ENCODE results near the gene NHERF2.

The NHERF2 gene

GRCh38 chr16:2064368-2064945 is 37.8 kb downstream of the NHERF2 start:
- H2AFZ ChIP-seq (ENCODE audit: low read depth, low read length, severe bottlenecking), result no peak overlapping the region
- H3K27me3 ChIP-seq (ENCODE audit: low read length), result no peaks in the 10 kb centered on the region
- H4K20me1 ChIP-seq (ENCODE audit: low read depth, low read length), result no peaks in the 10 kb centered on the region
- H3K36me3 ChIP-seq (ENCODE audit: low read length), result no peaks in the 10 kb centered on the region
- TF ChIP-seq CTCF (IDR thresholded peaks at IDR 0.05; ENCODE audit: insufficient read depth, low read length, poor library complexity, severe bottlenecking) (no peak), EZH2phosphoT487 (conservative IDR thresholded peaks at IDR 0.05; ENCODE audit: low read length) (no peak)
- no peak overlapping the region for H3K9ac ChIP-seq (ENCODE audit: low read length)
- no peak overlapping the region for H3K4me2 ChIP-seq (ENCODE audit: low read depth, low read length, poor library complexity, severe bottlenecking)
- no peak overlapping the region for H3K4me3 ChIP-seq (ENCODE audit: insufficient read depth, low read length, poor library complexity, severe bottlenecking)
- no peaks in the 10 kb centered on the region for H3K9me2 ChIP-seq (replicated peaks; ENCODE audit: insufficient read depth, low read length)
- no peak overlapping the region for H3K27ac ChIP-seq (ENCODE audit: low read depth, low read length)
- no peaks in the 10 kb centered on the region for H3K79me2 ChIP-seq (ENCODE audit: insufficient read depth, low read length)
- H3K9me3 ChIP-seq (ENCODE audit: insufficient read depth, low read length), result no peaks in the 10 kb centered on the region
- H3F3A ChIP-seq (ENCODE audit: insufficient read depth), result no peaks in the 10 kb centered on the region

- no peak for TF ChIP-seq CTCF (IDR thresholded peaks at IDR 0.05; ENCODE audit: insufficient read depth, low read length, poor library complexity, severe bottlenecking)
- no peak for TF ChIP-seq EZH2phosphoT487 (conservative IDR thresholded peaks at IDR 0.05; ENCODE audit: low read length)
- Histone ChIP-seq H3F3A (ENCODE audit: insufficient read depth) (no peaks in the 10 kb centered on the region), H3K9ac (ENCODE audit: low read length) (no peak overlapping the region), H2AFZ (ENCODE audit: low read depth, low read length, severe bottlenecking) (no peak overlapping the region), H3K9me3 (ENCODE audit: insufficient read depth, low read length) (no peaks in the 10 kb centered on the region), H3K36me3 (ENCODE audit: low read length) (no peaks in the 10 kb centered on the region), H3K9me2 (replicated peaks; ENCODE audit: insufficient read depth, low read length) (no peaks in the 10 kb centered on the region), H3K4me2 (ENCODE audit: low read depth, low read length, poor library complexity, severe bottlenecking) (no peak overlapping the region), H3K27ac (ENCODE audit: low read depth, low read length) (no peak overlapping the region), H3K79me2 (ENCODE audit: insufficient read depth, low read length) (no peaks in the 10 kb centered on the region), H4K20me1 (ENCODE audit: low read depth, low read length) (no peaks in the 10 kb centered on the region), H3K4me3 (ENCODE audit: insufficient read depth, low read length, poor library complexity, severe bottlenecking) (no peak overlapping the region), H3K27me3 (ENCODE audit: low read length) (no peaks in the 10 kb centered on the region)
Measured at GRCh38 chr16:2066139-2066538, 39.4 kb downstream of the NHERF2 start.

GRCh38 chr16:2070576-2071453 is 44.1 kb downstream of the NHERF2 start:
- TF ChIP-seq CTCF (IDR thresholded peaks at IDR 0.05; ENCODE audit: insufficient read depth, low read length, poor library complexity, severe bottlenecking), result no peak
- no peak for TF ChIP-seq EZH2phosphoT487 (conservative IDR thresholded peaks at IDR 0.05; ENCODE audit: low read length)
- Histone ChIP-seq H3K4me2 (ENCODE audit: low read depth, low read length, poor library complexity, severe bottlenecking) (no peak overlapping the region), H3K9me2 (replicated peaks; ENCODE audit: insufficient read depth, low read length) (no peaks in the 10 kb centered on the region), H4K20me1 (ENCODE audit: low read depth, low read length) (no peaks in the 10 kb centered on the region), H3K9me3 (ENCODE audit: insufficient read depth, low read length) (no peaks in the 10 kb centered on the region), H3K27ac (ENCODE audit: low read depth, low read length) (no peak overlapping the region), H2AFZ (ENCODE audit: low read depth, low read length, severe bottlenecking) (no peak overlapping the region), H3K4me3 (ENCODE audit: insufficient read depth, low read length, poor library complexity, severe bottlenecking) (no peak overlapping the region), H3K36me3 (ENCODE audit: low read length) (no peaks in the 10 kb centered on the region), H3K79me2 (ENCODE audit: insufficient read depth, low read length) (no peaks in the 10 kb centered on the region), H3K9ac (ENCODE audit: low read length) (no peak overlapping the region), H3F3A (ENCODE audit: insufficient read depth) (no peaks in the 10 kb centered on the region), H3K27me3 (ENCODE audit: low read length) (no peaks in the 10 kb centered on the region)
